Neural cell (in vitro differentiated cells): Measurements from ENCODE around the gene RNF32. TPM values are rescaled to one million over a fixed set of nuclear protein-coding genes. Genes with fewer than 3 reads are reported as not detected.

Experiments
- H2AFZ ChIP-seq: fragments of 200-600, 300-800 bp; sonication (generic), shearing (Covaris generic); 2 replicates; pipeline ENCODE4 v1.6.0; 2014; ENCODE audit warnings: low read depth, mild to moderate bottlenecking, antibody characterized with exemption, low read length, moderate library complexity
- H3F3A ChIP-seq: fragments of 200-600 bp; shearing (Covaris generic); 2 replicates; pipeline ENCODE4 v1.6.1; 2016; ENCODE audit warnings: mild to moderate bottlenecking, moderate library complexity, mixed read lengths, antibody characterized with exemption, low read length; ENCODE audit not compliant: insufficient read depth, poor library complexity, severe bottlenecking
- H3K27ac ChIP-seq: fragments of 200-600, 300-800 bp; sonication (generic), shearing (Covaris generic); 2 replicates; pipeline ENCODE4 v1.5.1; 2014; ENCODE audit warnings: mild to moderate bottlenecking, low read length, moderate library complexity
- H3K27me3 ChIP-seq: fragments of 300-800, 200-600 bp; sonication (generic), shearing (Covaris generic); 2 replicates; pipeline ENCODE4 v1.6.0; 2014; ENCODE audit warnings: mild to moderate bottlenecking, low read depth, low read length, moderate library complexity; ENCODE audit not compliant: insufficient read depth
- H3K36me3 ChIP-seq: fragments of 300-800, 200-600 bp; sonication (generic), shearing (Covaris generic); 2 replicates; pipeline ENCODE4 v1.5.1; 2014; ENCODE audit warnings: mild to moderate bottlenecking, antibody characterized with exemption, low read length, moderate library complexity; ENCODE audit not compliant: insufficient read depth
- H3K4me2 ChIP-seq: fragments of 300-800, 200-600 bp; sonication (generic), shearing (Covaris generic); 2 replicates; pipeline ENCODE4 v1.6.0; 2014; ENCODE audit warnings: mild to moderate bottlenecking, low read length
- H3K4me3 ChIP-seq: fragments of 300-800, 200-600 bp; sonication (generic), shearing (Covaris generic); 2 replicates; pipeline ENCODE4 v1.5.1; 2014; ENCODE audit warnings: mild to moderate bottlenecking, low read length, moderate library complexity
- H3K79me2 ChIP-seq: fragments of 200-600 bp; shearing (Covaris generic); replicated peaks from 2 replicates; pipeline ENCODE4 v1.6.0; 2014; ENCODE audit warnings: mild to moderate bottlenecking, low read length, moderate library complexity; ENCODE audit not compliant: insufficient read depth
- H3K9ac ChIP-seq: fragments of 300-800, 200-600 bp; sonication (generic), shearing (Covaris generic); 2 replicates; pipeline ENCODE4 v1.6.1; 2016; ENCODE audit warnings: mild to moderate bottlenecking, low read length, mixed read lengths
- H3K9me2 ChIP-seq: fragments of 200-600 bp; shearing (Covaris generic); 2 replicates; pipeline ENCODE4 v1.6.1; 2016; ENCODE audit warnings: mild to moderate bottlenecking, low read length, mixed read lengths; ENCODE audit not compliant: insufficient read depth
- H3K9me3 ChIP-seq: fragments of 200-600, 300-800 bp; sonication (generic), shearing (Covaris generic); 2 replicates; pipeline ENCODE4 v1.6.1; 2016; ENCODE audit warnings: mild to moderate bottlenecking, mixed run types, low read length, moderate library complexity, mixed read lengths
- H4K20me1 ChIP-seq: fragments of 200-600 bp; shearing (Covaris generic); 2 replicates; pipeline ENCODE4 v1.6.1; 2016; ENCODE audit warnings: mild to moderate bottlenecking, mixed run types; ENCODE audit not compliant: insufficient read depth
- CTCF ChIP-seq: fragments of 450-650 bp; IDR thresholded peaks from 2 replicates; pipeline ENCODE4 v1.5.1; 2014; ENCODE audit warnings: antibody characterized with exemption, mild to moderate bottlenecking, moderate library complexity; ENCODE audit not compliant: poor library complexity, severe bottlenecking
- EP300 ChIP-seq: fragments of 450-650 bp; conservative IDR thresholded peaks from 2 replicates; pipeline ENCODE4 v1.6.1; 2014; ENCODE audit warnings: antibody characterized with exemption, mild to moderate bottlenecking, moderate library complexity; ENCODE audit not compliant: poor library complexity, severe bottlenecking
- EZH2 ChIP-seq: fragments of 200-600, 300-800 bp; shearing (Covaris generic), sonication (generic); IDR thresholded peaks from 2 replicates; pipeline ENCODE4 v1.6.1; 2014; ENCODE audit warnings: antibody characterized with exemption, low read length, borderline replicate concordance, mild to moderate bottlenecking; ENCODE audit not compliant: insufficient read depth, poor library complexity, severe bottlenecking
- MXI1 ChIP-seq: fragments of 450-650 bp; conservative IDR thresholded peaks from 2 replicates; pipeline ENCODE4 v1.6.1; 2014; ENCODE audit warnings: antibody characterized with exemption, mild to moderate bottlenecking; ENCODE audit not compliant: poor library complexity, severe bottlenecking
- POLR2AphosphoS5 ChIP-seq: IDR thresholded peaks from 2 replicates; pipeline ENCODE4 v1.6.1; 2012
- RAD21 ChIP-seq: fragments of 450-650 bp; conservative IDR thresholded peaks from 2 replicates; pipeline ENCODE4 v1.6.1; 2014; ENCODE audit warnings: antibody characterized with exemption, mild to moderate bottlenecking, moderate library complexity
- SMC3 ChIP-seq: fragments of 450-650 bp; conservative IDR thresholded peaks from 2 replicates; pipeline ENCODE4 v1.6.1; 2014; ENCODE audit warnings: antibody characterized with exemption, mild to moderate bottlenecking, moderate library complexity; ENCODE audit not compliant: poor library complexity
- TAF1 ChIP-seq: IDR thresholded peaks from 2 replicates; pipeline ENCODE4 v1.6.1; 2012; ENCODE audit warnings: low read depth
- polyA minus RNA-seq: library from RNA; depleted of rRNA, polyadenylated mRNA; stranded (reverse); fragments of >200 nt; gene quantifications from 2 replicates; pipeline ENCODE4 v1.2.3, GENCODE V29; 2014
- polyA plus RNA-seq: library from polyadenylated mRNA; depleted of rRNA; stranded (reverse); fragments of >200 nt; gene quantifications from 2 replicates; pipeline ENCODE4 v1.2.3, GENCODE V29; 2014
- TF ChIP-seq, protein P1 (sequence below): IDR thresholded peaks from 2 replicates; pipeline ENCODE4 v1.6.1; 2012; ENCODE audit warnings: borderline replicate concordance

Gene RNF32
- polyA plus RNA-seq (1.8 and 2.6 TPM in 2 replicates), polyA minus RNA-seq (2.2 and 4.4 TPM in 2 replicates)

- Histone ChIP-seq H3K27me3 (no peaks in the 10 kb centered on the region), H3K9ac (peak within 1 kb of the TSS; percentile 72), H3K4me3 (peak within 1 kb of the TSS; percentile 87), H3K9me3 (no peaks in the 10 kb centered on the region), H4K20me1 (no peaks in the 10 kb centered on the region), H3K9me2 (no peaks in the 10 kb centered on the region), H3K27ac (peak within 1 kb of the TSS; percentile 69), H2AFZ (peak within 1 kb of the TSS; percentile 86), H3K36me3 (no peaks in the 10 kb centered on the region), H3F3A (no peaks in the 10 kb centered on the region), H3K4me2 (peak within 1 kb of the TSS; percentile 68), H3K79me2 (no peaks in the 10 kb centered on the region)
- no peak for TF ChIP-seq RAD21
- no peak for TF ChIP-seq EZH2
- TF ChIP-seq TAF1, result no peak
- TF ChIP-seq POLR2AphosphoS5, result peak; percentile 64
- TF ChIP-seq MXI1, result peak; percentile 57
- TF ChIP-seq, protein P1, sequence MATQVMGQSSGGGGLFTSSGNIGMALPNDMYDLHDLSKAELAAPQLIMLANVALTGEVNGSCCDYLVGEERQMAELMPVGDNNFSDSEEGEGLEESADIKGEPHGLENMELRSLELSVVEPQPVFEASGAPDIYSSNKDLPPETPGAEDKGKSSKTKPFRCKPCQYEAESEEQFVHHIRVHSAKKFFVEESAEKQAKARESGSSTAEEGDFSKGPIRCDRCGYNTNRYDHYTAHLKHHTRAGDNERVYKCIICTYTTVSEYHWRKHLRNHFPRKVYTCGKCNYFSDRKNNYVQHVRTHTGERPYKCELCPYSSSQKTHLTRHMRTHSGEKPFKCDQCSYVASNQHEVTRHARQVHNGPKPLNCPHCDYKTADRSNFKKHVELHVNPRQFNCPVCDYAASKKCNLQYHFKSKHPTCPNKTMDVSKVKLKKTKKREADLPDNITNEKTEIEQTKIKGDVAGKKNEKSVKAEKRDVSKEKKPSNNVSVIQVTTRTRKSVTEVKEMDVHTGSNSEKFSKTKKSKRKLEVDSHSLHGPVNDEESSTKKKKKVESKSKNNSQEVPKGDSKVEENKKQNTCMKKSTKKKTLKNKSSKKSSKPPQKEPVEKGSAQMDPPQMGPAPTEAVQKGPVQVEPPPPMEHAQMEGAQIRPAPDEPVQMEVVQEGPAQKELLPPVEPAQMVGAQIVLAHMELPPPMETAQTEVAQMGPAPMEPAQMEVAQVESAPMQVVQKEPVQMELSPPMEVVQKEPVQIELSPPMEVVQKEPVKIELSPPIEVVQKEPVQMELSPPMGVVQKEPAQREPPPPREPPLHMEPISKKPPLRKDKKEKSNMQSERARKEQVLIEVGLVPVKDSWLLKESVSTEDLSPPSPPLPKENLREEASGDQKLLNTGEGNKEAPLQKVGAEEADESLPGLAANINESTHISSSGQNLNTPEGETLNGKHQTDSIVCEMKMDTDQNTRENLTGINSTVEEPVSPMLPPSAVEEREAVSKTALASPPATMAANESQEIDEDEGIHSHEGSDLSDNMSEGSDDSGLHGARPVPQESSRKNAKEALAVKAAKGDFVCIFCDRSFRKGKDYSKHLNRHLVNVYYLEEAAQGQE, result no peak
- TF ChIP-seq CTCF, result no peak
- no peak for TF ChIP-seq EP300
- peak; percentile 40 for TF ChIP-seq SMC3
These were observed at the start of gene RNF32 for GRCh38 chr7:156640257-156640948. Gene RNF32, plus strand, starts transcription at chr7:156640774. Its CDS starts 3,104 bp downstream, at chr7:156643878.

DNA sequence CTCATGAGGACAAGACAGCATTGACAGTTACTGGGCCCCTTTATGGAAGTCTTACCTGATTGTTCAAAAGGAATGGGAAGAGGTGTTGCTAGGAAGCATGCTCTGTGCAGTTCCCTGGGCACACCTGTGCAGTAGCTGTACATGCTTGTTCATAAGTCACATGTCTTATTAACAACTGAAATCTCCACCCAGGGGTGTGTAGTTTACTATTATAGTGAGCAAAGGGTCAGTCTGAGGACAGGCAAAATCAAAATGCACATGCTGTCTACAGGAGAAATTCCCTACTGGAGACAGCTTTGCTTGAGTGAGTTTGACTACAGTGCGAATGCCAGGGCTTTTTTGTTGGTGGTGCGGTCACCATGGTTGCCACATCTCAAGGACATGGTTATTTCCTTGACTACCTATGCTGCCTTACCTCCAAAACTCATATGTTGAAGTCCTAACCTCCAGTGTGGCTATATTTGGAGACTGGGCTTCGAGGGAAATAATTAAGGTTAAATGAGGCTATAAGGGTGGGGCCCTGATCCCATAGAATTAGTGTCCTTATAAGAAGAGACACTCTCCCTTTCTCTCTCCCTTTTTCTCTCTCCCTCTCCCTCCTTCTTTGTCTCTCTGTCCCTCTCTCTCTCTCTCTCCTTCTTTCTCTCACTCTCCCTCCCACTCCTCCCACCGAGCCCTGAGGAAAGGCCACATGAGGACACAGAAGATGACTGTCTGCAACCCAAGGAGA lies 48.3 kb upstream of the RNF32 start:
- TF ChIP-seq, protein P1, result no peak
- TF ChIP-seq TAF1 (no peak), EP300 (no peak), POLR2AphosphoS5 (no peak), MXI1 (no peak), RAD21 (no peak), CTCF (no peak), SMC3 (no peak), EZH2 (no peak)
- Histone ChIP-seq H2AFZ (no peak overlapping the region), H3F3A (no peaks in the 10 kb centered on the region), H3K4me2 (no peak overlapping the region), H4K20me1 (no peaks in the 10 kb centered on the region), H3K9ac (no peak overlapping the region), H3K27me3 (no peaks in the 10 kb centered on the region), H3K4me3 (no peak overlapping the region), H3K9me2 (no peaks in the 10 kb centered on the region), H3K9me3 (no peaks in the 10 kb centered on the region), H3K79me2 (no peaks in the 10 kb centered on the region), H3K27ac (no peak overlapping the region), H3K36me3 (no peaks in the 10 kb centered on the region)
